ENCODE results near the gene HCN2. TPM values are rescaled to one million over a fixed set of nuclear protein-coding genes. Genes with fewer than 3 reads are reported as not detected.

The HCN2 gene
- total RNA-seq, 1 experiment from 2014 or later, result 13.1 TPM

GRCh38 chr19:615619-616018 lies 25.9 kb downstream of the HCN2 start:
- CTCF ChIA-PET, result no interaction called here

GRCh38 chr19:616062-616700 lies 26.5 kb downstream of the HCN2 start:
- peaks cover 5% of the 10 kb centered on the region for H3K4me1 ChIP-seq (ENCODE audit: insufficient read depth, low read length, poor library complexity, severe bottlenecking)
- H3K4me3 ChIP-seq (ENCODE audit: low read depth, low read length, poor library complexity, severe bottlenecking), result no peak overlapping the region
- POLR2A ChIA-PET (ENCODE audit: low non-redundant PET), result no interaction called here
- DNase-seq (ENCODE audit: low spot score), result no peak
- no peaks in the 10 kb centered on the region for H3K27me3 ChIP-seq (replicated peaks; ENCODE audit: insufficient read depth, low read depth, low read length, poor library complexity)
- peaks cover 45% of the 10 kb centered on the region for H3K36me3 ChIP-seq (ENCODE audit: insufficient read depth, low read length, poor library complexity, severe bottlenecking)
- CTCF ChIA-PET, result no interaction called here
- intact Hi-C loops (cut with micrococcal nuclease; ENCODE audit: unreplicated experiment), result no loop called here
- no TSS peak for BruUV-seq (replicated peaks)
- H3K27ac ChIP-seq (ENCODE audit: low read depth, low read length, poor library complexity, severe bottlenecking), result no peak overlapping the region
- TF ChIP-seq CTCF (conservative IDR thresholded peaks at IDR 0.05; ENCODE audit: low read depth, low read length), result no peak
- no peak for TF ChIP-seq EZH2 (IDR thresholded peaks at IDR 0.05; ENCODE audit: borderline replicate concordance, low read depth, low read length, poor library complexity, severe bottlenecking)
- no peaks in the 10 kb centered on the region for H3K9me3 ChIP-seq (ENCODE audit: low read depth, low read length, poor library complexity, severe bottlenecking)

More at GRCh38 chr19:615619-616018, 25.9 kb downstream of the HCN2 start:
- H3K9me3 ChIP-seq (ENCODE audit: low read depth, low read length, poor library complexity, severe bottlenecking), result no peaks in the 10 kb centered on the region
- H3K27me3 ChIP-seq (replicated peaks; ENCODE audit: insufficient read depth, low read depth, low read length, poor library complexity), result no peaks in the 10 kb centered on the region
- DNase-seq (ENCODE audit: low spot score), result no peak
- TF ChIP-seq CTCF (conservative IDR thresholded peaks at IDR 0.05; ENCODE audit: low read depth, low read length) (no peak), EZH2 (IDR thresholded peaks at IDR 0.05; ENCODE audit: borderline replicate concordance, low read depth, low read length, poor library complexity, severe bottlenecking) (no peak)
- intact Hi-C loops (cut with micrococcal nuclease; ENCODE audit: unreplicated experiment), result no loop called here
- no peak overlapping the region for H3K27ac ChIP-seq (ENCODE audit: low read depth, low read length, poor library complexity, severe bottlenecking)
- no TSS peak for BruUV-seq (replicated peaks)
- peaks cover 11% of the 10 kb centered on the region for H3K4me1 ChIP-seq (ENCODE audit: insufficient read depth, low read length, poor library complexity, severe bottlenecking)
- H3K36me3 ChIP-seq (ENCODE audit: insufficient read depth, low read length, poor library complexity, severe bottlenecking), result peaks cover 45% of the 10 kb centered on the region
- H3K4me3 ChIP-seq (ENCODE audit: low read depth, low read length, poor library complexity, severe bottlenecking), result no peak overlapping the region
- POLR2A ChIA-PET (ENCODE audit: low non-redundant PET), result no interaction called here

GRCh38 chr19:616747-617526 lies 27.3 kb downstream of the HCN2 start:
- no peak for TF ChIP-seq EZH2 (IDR thresholded peaks at IDR 0.05; ENCODE audit: borderline replicate concordance, low read depth, low read length, poor library complexity, severe bottlenecking)
- CTCF ChIA-PET, result no interaction called here
- Histone ChIP-seq H3K36me3 (ENCODE audit: insufficient read depth, low read length, poor library complexity, severe bottlenecking) (peaks cover 49% of the 10 kb centered on the region), H3K4me1 (ENCODE audit: insufficient read depth, low read length, poor library complexity, severe bottlenecking) (no peaks in the 10 kb centered on the region), H3K27me3 (replicated peaks; ENCODE audit: insufficient read depth, low read depth, low read length, poor library complexity) (no peaks in the 10 kb centered on the region), H3K27ac (ENCODE audit: low read depth, low read length, poor library complexity, severe bottlenecking) (no peak overlapping the region), H3K4me3 (ENCODE audit: low read depth, low read length, poor library complexity, severe bottlenecking) (no peak overlapping the region), H3K9me3 (ENCODE audit: low read depth, low read length, poor library complexity, severe bottlenecking) (no peaks in the 10 kb centered on the region)
- no TSS peak for BruUV-seq (replicated peaks)
- POLR2A ChIA-PET (ENCODE audit: low non-redundant PET), result no interaction called here
- intact Hi-C loops (cut with micrococcal nuclease; ENCODE audit: unreplicated experiment), result no loop called here
- no peak for DNase-seq (ENCODE audit: low spot score)

All from A673 (cell line).